Calu3 (cell line): ENCODE data around the gene GNAS. TPM values are rescaled to one million over a fixed set of nuclear protein-coding genes. Genes with fewer than 3 reads are reported as not detected.

Experiments used
- BruUV-seq: library from RNA; stranded (reverse); fragments of 400-500 nt; replicated peaks from 2 replicates; lab custom pipeline; 2021; lab: Mats Ljungman, UMichigan
- CTCF ChIA-PET: fragments of 300-600 bp; sonication (Branson Sonifier 250); formaldehyde crosslinking; loops from one replicate; lab custom pipeline; 2022; ENCODE audit warnings: antibody characterized with exemption; lab: Charles Lee
- DNase-seq: peaks from one replicate; pipeline ENCODE4 v3.0.0; 2022
- H3K27ac Mint-ChIP-seq: one replicate; pipeline ENCODE4 v1.8.0; 2022; ENCODE audit warnings: mixed read lengths; ENCODE audit not compliant: unreplicated experiment
- H3K27me3 Mint-ChIP-seq: one replicate; pipeline ENCODE4 v1.8.0; 2022; ENCODE audit warnings: mixed read lengths; ENCODE audit not compliant: unreplicated experiment
- H3K36me3 Mint-ChIP-seq: one replicate; pipeline ENCODE4 v1.8.0; 2022; ENCODE audit warnings: mild to moderate bottlenecking, moderate library complexity, mixed read lengths; ENCODE audit not compliant: insufficient read depth, unreplicated experiment
- H3K4me1 Mint-ChIP-seq: one replicate; pipeline ENCODE4 v1.8.0; 2022; ENCODE audit warnings: mild to moderate bottlenecking, low read depth, mixed read lengths; ENCODE audit not compliant: unreplicated experiment
- H3K4me3 Mint-ChIP-seq: one replicate; pipeline ENCODE4 v1.8.0; 2022; ENCODE audit warnings: mild to moderate bottlenecking, low read depth, moderate library complexity, mixed read lengths; ENCODE audit not compliant: unreplicated experiment
- H3K9me3 Mint-ChIP-seq: one replicate; pipeline ENCODE4 v1.8.0; 2022; ENCODE audit warnings: low read depth, mixed read lengths; ENCODE audit not compliant: unreplicated experiment
- CTCF ChIP-seq: fragments of 200-600 bp; IDR thresholded peaks from one replicate; pipeline ENCODE4 v1.8.0; 2022; ENCODE audit warnings: antibody characterized with exemption; ENCODE audit not compliant: unreplicated experiment
- intact Hi-C: fragments of 100-400 bp; cut with micrococcal nuclease; formaldehyde crosslinking; loops from one replicate; pipeline ENCODE4 v1.10.0; 2022; ENCODE audit not compliant: unreplicated experiment
- total RNA-seq: library from RNA; stranded (reverse); gene quantifications from 2 replicates; pipeline ENCODE4 v1.2.3, GENCODE V29; 2022

GNAS gene
- total RNA-seq, 1 experiment from 2014 or later: 1,410 TPM

DNA sequence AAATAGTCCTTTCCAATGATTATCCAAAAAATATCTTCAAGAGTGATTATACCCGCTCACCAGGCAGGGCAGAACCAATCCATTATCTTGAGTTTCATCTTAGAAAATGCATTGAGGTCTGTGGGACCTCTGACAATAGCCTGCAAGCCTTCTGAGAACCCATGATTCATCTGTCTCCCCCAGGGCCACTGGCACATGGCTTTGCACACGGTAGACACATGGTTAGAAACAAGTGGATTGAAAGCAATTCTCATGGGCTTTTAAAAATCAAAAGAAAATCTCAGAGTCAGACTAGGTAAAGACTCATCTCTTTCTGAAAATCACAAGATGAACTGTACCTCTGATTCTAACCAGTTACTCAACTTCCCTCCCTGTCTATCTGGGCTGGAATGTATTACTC lies 17.3 kb upstream of the GNAS start:
- CTCF ChIA-PET: no interaction called here
- Mint-ChIP-seq H3K36me3 (no peaks in the 10 kb centered on the region), H3K27me3 (peaks cover 72% of the 10 kb centered on the region), H3K4me3 (no peak overlapping the region), H3K27ac (no peak overlapping the region), H3K4me1 (no peaks in the 10 kb centered on the region), H3K9me3 (no peaks in the 10 kb centered on the region)
- BruUV-seq: no TSS peak
- intact Hi-C loops: loop anchor here (10.0 kb wide), 1 partner anchor 600 kb away; no protein-coding TSS in a partner anchor
- no peak for DNase-seq
- no peak for TF ChIP-seq CTCF

- H3K4me3 Mint-ChIP-seq: no peak overlapping the region
- BruUV-seq: no TSS peak
- H3K9me3 Mint-ChIP-seq: peaks cover 3% of the 10 kb centered on the region
- TF ChIP-seq CTCF: no peak
- H3K36me3 Mint-ChIP-seq: no peaks in the 10 kb centered on the region
- H3K4me1 Mint-ChIP-seq: no peaks in the 10 kb centered on the region
- CTCF ChIA-PET: no interaction called here
- peaks cover 77% of the 10 kb centered on the region for H3K27me3 Mint-ChIP-seq
- DNase-seq: no peak
- H3K27ac Mint-ChIP-seq: no peak overlapping the region
- intact Hi-C loops: loop anchor here (10.0 kb wide), 1 partner anchor 602 kb away; no protein-coding TSS in a partner anchor
These were observed 15.8 kb upstream of the GNAS start for GRCh38 chr20:58836616-58837204.

DNA sequence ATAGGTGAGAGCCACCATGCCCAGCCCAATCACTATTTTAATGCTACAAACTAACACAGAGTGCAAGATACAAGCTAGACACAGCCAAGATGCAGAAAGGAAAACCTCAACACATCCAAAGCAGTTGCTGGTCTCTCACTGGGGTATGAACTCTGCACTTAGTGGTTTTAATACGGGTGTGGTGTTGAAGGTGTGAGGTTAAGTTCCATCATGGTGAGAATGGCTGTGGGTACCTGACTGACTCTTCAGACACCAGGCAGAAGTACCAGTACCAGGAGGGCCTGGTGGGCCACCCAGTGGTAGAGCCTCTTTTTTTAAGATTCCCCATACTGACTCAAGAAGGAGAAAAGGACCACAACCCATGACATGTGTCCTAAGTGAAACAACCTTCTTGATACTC lies 14.8 kb upstream of the GNAS start:
- H3K36me3 Mint-ChIP-seq: no peaks in the 10 kb centered on the region
- CTCF ChIA-PET: interaction anchor here (1.6 kb wide), 1 partner anchor 356 kb away, joined by 3 read pairs; no protein-coding TSS in a partner anchor
- H3K4me3 Mint-ChIP-seq: no peak overlapping the region
- H3K27ac Mint-ChIP-seq: no peak overlapping the region
- no TSS peak for BruUV-seq
- DNase-seq: no peak
- no peak for TF ChIP-seq CTCF
- intact Hi-C loops: loop anchor here (10.0 kb wide), 1 partner anchor 603 kb away; no protein-coding TSS in a partner anchor
- H3K9me3 Mint-ChIP-seq: peaks cover 3% of the 10 kb centered on the region
- peaks cover 71% of the 10 kb centered on the region for H3K27me3 Mint-ChIP-seq
- no peaks in the 10 kb centered on the region for H3K4me1 Mint-ChIP-seq

DNA sequence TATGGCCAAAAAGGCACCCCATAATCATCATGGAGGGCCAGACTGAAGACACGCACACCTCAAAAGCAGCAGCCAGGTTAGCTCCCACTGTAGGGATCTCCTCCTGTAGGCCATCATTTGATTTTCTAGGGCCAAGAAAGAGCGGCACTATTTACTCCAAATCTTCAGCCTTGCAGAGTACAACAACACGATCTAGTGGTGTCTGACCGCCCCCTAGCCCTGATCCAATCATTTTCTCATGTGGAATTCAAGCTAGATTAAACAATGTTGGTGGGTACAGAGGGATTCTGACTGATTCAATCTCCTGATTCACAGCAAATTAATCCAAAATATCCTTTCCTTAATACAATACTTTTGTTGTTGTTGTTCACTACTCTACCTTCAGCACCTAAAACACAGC lies 14.3 kb upstream of the GNAS start:
- intact Hi-C loops: loop anchor here (10.0 kb wide), 1 partner anchor 603 kb away; no protein-coding TSS in a partner anchor
- peaks cover 3% of the 10 kb centered on the region for H3K9me3 Mint-ChIP-seq
- no TSS peak for BruUV-seq
- peaks cover 71% of the 10 kb centered on the region for H3K27me3 Mint-ChIP-seq
- DNase-seq: no peak
- no peak overlapping the region for H3K4me3 Mint-ChIP-seq
- no peak overlapping the region for H3K27ac Mint-ChIP-seq
- TF ChIP-seq CTCF: no peak
- no peaks in the 10 kb centered on the region for H3K36me3 Mint-ChIP-seq
- H3K4me1 Mint-ChIP-seq: no peaks in the 10 kb centered on the region
- CTCF ChIA-PET: interaction anchor here (1.6 kb wide), 1 partner anchor 357 kb away, joined by 3 read pairs; no protein-coding TSS in a partner anchor
